Measurements from ENCODE around the gene EVX2.

DNA sequence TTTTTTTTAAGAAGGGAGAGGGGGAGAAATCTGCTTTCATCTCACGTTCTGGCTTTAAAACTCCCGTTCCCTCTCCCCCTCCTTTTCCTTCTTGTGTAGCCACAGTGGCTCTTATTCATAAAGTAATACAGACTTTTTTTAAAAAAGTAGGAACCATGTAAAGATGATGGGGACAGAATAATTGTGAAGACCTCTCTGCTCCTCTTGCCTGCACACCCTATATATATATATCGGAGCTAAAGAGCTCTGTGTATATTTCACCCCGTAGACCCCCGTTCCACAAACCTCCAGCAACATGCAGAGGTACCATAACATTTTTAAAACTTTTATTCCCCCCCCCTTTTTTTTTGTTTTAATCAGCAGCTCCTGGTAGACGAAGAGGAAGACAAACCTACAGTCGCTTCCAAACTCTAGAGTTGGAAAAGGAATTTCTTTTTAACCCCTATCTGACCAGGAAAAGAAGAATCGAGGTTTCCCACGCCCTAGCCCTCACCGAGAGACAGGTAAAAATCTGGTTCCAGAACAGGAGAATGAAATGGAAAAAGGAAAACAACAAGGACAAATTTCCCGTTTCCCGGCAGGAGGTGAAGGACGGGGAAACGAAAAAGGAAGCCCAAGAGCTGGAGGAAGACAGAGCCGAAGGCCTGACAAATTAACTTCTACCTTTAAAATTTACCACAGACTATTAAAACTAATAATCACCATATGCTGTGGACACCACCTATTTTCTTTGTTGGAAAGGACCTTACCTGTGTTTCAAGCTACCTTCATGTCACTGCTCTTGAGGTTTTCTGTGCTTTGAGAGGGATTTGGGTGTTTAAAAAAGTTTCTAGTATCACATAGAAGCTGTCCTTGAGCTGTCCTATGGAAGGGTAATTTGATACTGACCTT is 47.4 kb upstream of the EVX2 start:
- TF ChIP-seq YY1 (IDR thresholded peaks at IDR 0.05; ENCODE audit: insufficient read depth, insufficient replicate concordance, low read depth, low read length) = no peak
- TF ChIP-seq ATF7-NPFF (CRISPR knock-in tag; IDR thresholded peaks at IDR 0.05; ENCODE audit: low read depth) = no peak
- TF ChIP-seq BORCS8-MEF2B (CRISPR knock-in tag; IDR thresholded peaks at IDR 0.05) = no peak

Data from HepG2 (cell line).